Measurements from ENCODE around the gene NAV1.
"Not testable (repeated sequence)": the region's sequence is repeated elsewhere in the genome, so short reads cannot be mapped to it uniquely, and the experiment has no call there.

NAV1 gene

GRCh38 chr1:201566529-201566823, 27.5 kb downstream of the NAV1 start:
- no peak for DNase-seq (ENCODE audit: low spot score)

GRCh38 chr1:201566933-201567801, 28.2 kb downstream of the NAV1 start:
- DNase-seq (ENCODE audit: low spot score), result no peak

GRCh38 chr1:201568265-201568664, 29.3 kb downstream of the NAV1 start:
- no peak for DNase-seq (ENCODE audit: low spot score)

DNA sequence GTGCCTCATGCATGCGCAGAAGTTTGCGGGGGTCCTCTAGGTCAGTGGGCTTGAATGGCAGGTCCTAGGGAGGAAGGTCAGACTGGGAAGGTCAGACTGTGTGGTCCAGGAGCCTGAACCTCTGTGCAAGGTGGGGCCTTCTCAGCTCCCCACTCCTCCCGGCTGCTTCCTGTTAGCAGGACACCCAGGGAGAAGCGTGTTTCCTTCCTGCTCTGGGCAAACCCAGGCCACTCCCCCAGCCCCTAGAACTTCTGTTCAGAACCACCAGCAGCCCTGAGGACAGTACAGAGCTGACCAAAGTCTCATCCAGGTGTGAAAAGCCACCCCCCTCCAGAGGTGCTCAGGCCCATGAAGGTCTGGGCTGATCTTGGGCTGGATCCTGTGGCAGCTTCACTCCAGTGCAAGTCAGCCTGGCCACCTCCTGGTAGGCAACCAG, 29.9 kb downstream of the NAV1 start:
- no peak for DNase-seq (ENCODE audit: low spot score)

GRCh38 chr1:201570181-201570885, 31.4 kb downstream of the NAV1 start:
- DNase-seq (ENCODE audit: low spot score), result no peak

DNA sequence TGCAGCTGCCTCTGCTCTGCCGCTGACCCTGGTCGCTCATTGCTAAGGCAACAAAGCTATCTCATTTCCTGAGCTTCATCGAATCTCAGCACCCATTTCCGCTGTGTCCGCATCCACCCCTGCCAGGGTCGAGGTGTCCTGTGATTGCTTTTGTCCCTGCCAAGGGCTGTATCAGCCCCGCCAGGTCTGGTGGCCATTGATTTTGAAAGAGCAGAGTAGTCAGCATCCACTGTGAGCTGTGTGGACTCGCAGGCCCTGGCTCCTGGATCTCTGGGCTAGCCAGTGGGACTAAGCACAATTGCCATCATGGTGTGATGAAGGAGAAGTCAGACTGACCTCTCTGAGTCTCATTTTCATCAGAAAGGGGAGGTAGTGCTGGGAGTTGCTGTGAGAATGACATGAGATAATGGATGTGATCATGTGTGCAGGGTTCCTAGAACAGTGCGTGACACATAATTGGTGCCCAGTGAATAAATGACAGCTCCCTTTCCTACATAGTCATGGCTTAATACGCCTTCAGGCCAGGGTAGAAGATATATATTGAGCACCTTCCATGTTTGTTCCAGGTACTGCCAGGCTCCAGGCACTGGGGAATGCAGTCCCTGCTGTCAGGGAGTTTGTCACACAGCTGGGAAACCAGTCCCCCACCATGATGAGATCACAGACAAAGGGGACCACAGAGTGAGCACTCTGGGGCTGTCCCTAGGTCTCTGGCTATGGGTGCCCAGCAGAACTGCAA, 32.1 kb downstream of the NAV1 start:
- DNase-seq (ENCODE audit: low spot score), result no peak

GRCh38 chr1:201573030-201573429, 34.1 kb downstream of the NAV1 start:
- DNase-seq (ENCODE audit: low spot score), result no peak

GRCh38 chr1:201573923-201574322, 35.0 kb downstream of the NAV1 start:
- no peak for DNase-seq (ENCODE audit: low spot score)

- DNase-seq (ENCODE audit: low spot score), result no peak
Observed at GRCh38 chr1:201575912-201576311, 37.0 kb downstream of the NAV1 start.

- DNase-seq (ENCODE audit: low spot score), result no peak
Observed at GRCh38 chr1:201576914-201577313, 38.0 kb downstream of the NAV1 start.

GRCh38 chr1:201578008-201578888, 39.3 kb downstream of the NAV1 start:
- DNase-seq (ENCODE audit: low spot score), result no peak

GRCh38 chr1:201581371-201581770, 42.4 kb downstream of the NAV1 start:
- not testable (repeated sequence) for DNase-seq (ENCODE audit: low spot score)

GRCh38 chr1:201582705-201583442, 43.9 kb downstream of the NAV1 start:
- no peak for DNase-seq (ENCODE audit: low spot score)

GRCh38 chr1:201583663-201584062, 44.7 kb downstream of the NAV1 start:
- no peak for DNase-seq (ENCODE audit: low spot score)

DNA sequence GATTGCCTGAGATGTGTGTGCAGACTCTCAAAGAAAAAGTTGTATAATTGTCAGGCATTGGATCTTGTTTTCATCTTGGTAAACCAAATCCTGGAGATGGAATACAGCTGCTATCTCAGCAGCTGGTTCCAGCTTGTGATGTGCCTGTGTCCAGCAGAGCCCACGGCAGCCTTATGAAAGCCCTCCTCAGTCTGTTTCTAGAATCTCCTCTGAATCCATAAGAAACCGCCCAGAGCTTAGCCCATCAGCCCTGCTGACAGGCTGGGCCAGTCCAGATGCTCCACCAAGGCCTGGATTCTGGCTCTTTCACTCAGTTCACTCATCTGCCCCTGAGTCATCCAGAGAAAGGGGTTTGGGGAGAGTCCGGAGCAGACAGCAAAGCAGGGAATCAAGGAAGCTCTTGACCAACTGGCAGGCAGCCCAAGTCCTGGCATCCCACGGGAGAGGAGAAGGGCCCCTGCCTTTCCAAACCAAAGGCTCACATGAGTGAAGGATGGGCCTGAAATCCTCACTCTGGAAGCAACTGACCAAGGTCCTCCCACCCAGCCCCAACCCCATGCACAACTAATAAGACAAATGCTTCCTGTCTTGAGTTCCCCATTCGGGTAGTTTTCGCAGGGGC, 45.7 kb downstream of the NAV1 start:
- DNase-seq (ENCODE audit: low spot score), result no peak

GRCh38 chr1:201585093-201585483, 46.2 kb downstream of the NAV1 start:
- no peak for DNase-seq (ENCODE audit: low spot score)

- no peak for DNase-seq (ENCODE audit: low spot score)
Observed at GRCh38 chr1:201585901-201586300, 47.0 kb downstream of the NAV1 start.

DNA sequence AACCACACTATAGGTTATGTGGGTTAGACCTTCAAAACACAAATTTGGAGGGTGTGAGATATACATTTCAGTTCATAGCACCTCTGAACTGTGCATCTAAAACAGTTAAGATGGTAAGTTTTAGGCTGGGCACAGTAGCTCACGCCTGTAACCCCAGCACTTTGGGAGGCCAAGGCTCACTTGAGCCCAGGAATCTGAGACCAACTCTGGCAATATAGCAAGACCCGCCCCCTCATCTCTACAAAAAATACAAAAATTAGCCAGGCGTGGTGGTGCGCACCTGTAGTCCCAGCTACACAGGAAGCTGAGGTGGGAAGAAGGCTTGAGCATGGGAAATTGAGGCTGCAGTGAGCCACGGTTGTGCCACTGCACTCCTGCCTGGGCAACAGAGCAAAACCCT, 47.9 kb downstream of the NAV1 start:
- no peak for DNase-seq (ENCODE audit: low spot score)

GRCh38 chr1:201587729-201588128, 48.8 kb downstream of the NAV1 start:
- no peak for DNase-seq (ENCODE audit: low spot score)

Measured in hematopoietic multipotent progenitor cell treated with erythropoietin and hydrocortisone succinate and interleukin-3 and kit ligand, for 15 days (in vitro differentiated cells).